Measurements from ENCODE around the gene SCAPER. TPM values are rescaled to one million over a fixed set of nuclear protein-coding genes. Genes with fewer than 3 reads are reported as not detected.

The SCAPER gene
- total and polyA plus RNA-seq, 2 donors (not counting 1 experiment from before 2014, with no cell fraction given) = 8.3 to 61.6 TPM

DNA sequence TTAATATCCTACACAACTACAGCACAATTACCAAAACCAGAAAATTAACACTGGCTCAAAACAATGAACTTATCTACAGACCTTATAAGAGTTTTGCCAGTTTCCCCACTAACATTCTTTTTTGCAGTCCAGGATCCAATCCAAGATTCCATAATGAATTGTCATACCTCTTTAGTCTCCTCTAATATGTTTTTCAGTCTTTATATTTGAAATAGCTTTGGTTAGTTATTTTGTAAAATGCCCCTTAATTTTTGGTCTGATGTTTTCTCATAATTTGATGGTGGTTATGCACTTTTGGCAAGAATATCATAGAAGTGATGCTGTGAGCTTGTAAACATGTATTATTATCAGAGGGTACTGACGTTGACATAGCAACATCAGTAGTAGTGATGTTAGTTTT lies 444.3 kb downstream of the SCAPER start:
- CTCF ChIA-PET = no interaction called here
- Histone ChIP-seq H3K9ac (ENCODE audit: low read length) (no peak overlapping the region), H3K4me1 (ENCODE audit: control insufficient read depth in 2 of 2, insufficient read depth in 2 of 2, low read length in 2 of 2) (no peaks in the 10 kb centered on the region), H3K27me3 (replicated peaks in 1 of 4; ENCODE audit: control extremely low read depth in 1 of 4, control insufficient read depth in 3 of 4, insufficient read depth in 4 of 4, low read length in 3 of 4) (no peaks in the 10 kb centered on the region), H4K20me1 (ENCODE audit: control insufficient read depth, insufficient read depth, low read length, poor library complexity, severe bottlenecking) (no peaks in the 10 kb centered on the region), H3K79me2 (ENCODE audit: control insufficient read depth, insufficient read depth, low read length) (no peaks in the 10 kb centered on the region), H3K27ac (ENCODE audit: low read length in 2 of 2) (no peak overlapping the region), H3K4me3 (ENCODE audit: control extremely low read depth in 1 of 5, extremely low read depth in 1 of 5, insufficient read depth in 1 of 5, low read depth in 2 of 5, low read length in 4 of 5) (no peak overlapping the region), H3K36me3 (replicated peaks in 1 of 2; ENCODE audit: control extremely low read depth in 1 of 2, control insufficient read depth in 1 of 2, extremely low read depth in 1 of 2, insufficient read depth in 2 of 2, low read length in 1 of 2) (peaks cover 0 to 2% of the 10 kb centered on the region in 2 experiments), H2AFZ (ENCODE audit: insufficient read depth, low read depth, low read length, poor library complexity, severe bottlenecking) (no peak overlapping the region), H3K9me3 (ENCODE audit: control extremely low read depth in 1 of 3, control insufficient read depth in 2 of 3, insufficient read depth in 1 of 3, low read length in 2 of 3) (peaks cover 2 to 6% (median 4%) of the 10 kb centered on the region in 3 donors), H3K4me2 (replicated peaks; ENCODE audit: low read depth, low read length, poor library complexity, severe bottlenecking) (no peak overlapping the region)
- H3K27me3 Mint-ChIP-seq = no peaks in the 10 kb centered on the region
- ATAC-seq (ENCODE audit: low read depth) (no peak), DNase-seq (no peak)
- TF ChIP-seq EZH2 (IDR thresholded peaks at IDR 0.05; ENCODE audit: borderline replicate concordance, insufficient read depth, low read depth, low read length, poor library complexity, severe bottlenecking) = no peak
- TF ChIP-seq, protein P1, sequence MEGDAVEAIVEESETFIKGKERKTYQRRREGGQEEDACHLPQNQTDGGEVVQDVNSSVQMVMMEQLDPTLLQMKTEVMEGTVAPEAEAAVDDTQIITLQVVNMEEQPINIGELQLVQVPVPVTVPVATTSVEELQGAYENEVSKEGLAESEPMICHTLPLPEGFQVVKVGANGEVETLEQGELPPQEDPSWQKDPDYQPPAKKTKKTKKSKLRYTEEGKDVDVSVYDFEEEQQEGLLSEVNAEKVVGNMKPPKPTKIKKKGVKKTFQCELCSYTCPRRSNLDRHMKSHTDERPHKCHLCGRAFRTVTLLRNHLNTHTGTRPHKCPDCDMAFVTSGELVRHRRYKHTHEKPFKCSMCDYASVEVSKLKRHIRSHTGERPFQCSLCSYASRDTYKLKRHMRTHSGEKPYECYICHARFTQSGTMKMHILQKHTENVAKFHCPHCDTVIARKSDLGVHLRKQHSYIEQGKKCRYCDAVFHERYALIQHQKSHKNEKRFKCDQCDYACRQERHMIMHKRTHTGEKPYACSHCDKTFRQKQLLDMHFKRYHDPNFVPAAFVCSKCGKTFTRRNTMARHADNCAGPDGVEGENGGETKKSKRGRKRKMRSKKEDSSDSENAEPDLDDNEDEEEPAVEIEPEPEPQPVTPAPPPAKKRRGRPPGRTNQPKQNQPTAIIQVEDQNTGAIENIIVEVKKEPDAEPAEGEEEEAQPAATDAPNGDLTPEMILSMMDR (IDR thresholded peaks at IDR 0.05) = no peak
- intact Hi-C loops (cut with micrococcal nuclease) = no loop called here
- no peaks in the 10 kb centered on the region for H3K4me1 Mint-ChIP-seq
- H3K9me3 Mint-ChIP-seq (ENCODE audit: insufficient read depth) = peaks cover 4% of the 10 kb centered on the region
- H3K4me3 Mint-ChIP-seq = no peak overlapping the region
- no CpG with 5 or more reads among the region's 1 CpG for WGBS (ENCODE audit: insufficient coverage)
- POLR2A ChIA-PET = interaction anchor here (0.7 kb wide), 1 partner anchor 418 kb away, joined by 4 read pairs; no protein-coding TSS in a partner anchor
- no peak overlapping the region for H3K27ac Mint-ChIP-seq

DNA sequence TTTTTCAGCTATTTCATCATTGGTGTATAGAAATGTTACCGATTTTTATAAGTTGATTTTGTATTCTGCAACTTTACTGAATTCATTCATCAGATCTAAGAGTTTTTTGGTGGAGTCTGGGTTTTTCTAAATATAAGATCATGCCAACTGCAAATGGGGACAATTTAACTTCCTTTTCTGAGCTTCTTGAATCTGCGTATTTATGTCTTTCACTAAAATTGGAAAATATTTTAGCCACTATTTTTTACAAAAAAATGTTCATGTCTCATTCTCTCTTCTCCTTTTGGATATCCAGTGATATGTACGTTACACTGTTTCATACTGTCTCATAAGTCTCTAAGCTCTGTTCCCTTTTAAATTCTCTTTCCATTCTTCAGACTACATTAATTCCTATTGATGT lies 444.8 kb downstream of the SCAPER start:
- TF ChIP-seq EZH2 (IDR thresholded peaks at IDR 0.05; ENCODE audit: borderline replicate concordance, insufficient read depth, low read depth, low read length, poor library complexity, severe bottlenecking) = no peak
- TF ChIP-seq, protein P1 (IDR thresholded peaks at IDR 0.05) = no peak
- 90% methylated on average over 1 of the region's 3 CpGs for WGBS (ENCODE audit: insufficient coverage)
- Histone ChIP-seq H3K4me1 (ENCODE audit: control insufficient read depth in 2 of 2, insufficient read depth in 2 of 2, low read length in 2 of 2) (no peaks in the 10 kb centered on the region), H3K36me3 (replicated peaks in 1 of 2; ENCODE audit: control extremely low read depth in 1 of 2, control insufficient read depth in 1 of 2, extremely low read depth in 1 of 2, insufficient read depth in 2 of 2, low read length in 1 of 2) (peaks cover 0 to 2% of the 10 kb centered on the region in 2 experiments), H4K20me1 (ENCODE audit: control insufficient read depth, insufficient read depth, low read length, poor library complexity, severe bottlenecking) (no peaks in the 10 kb centered on the region), H3K27me3 (replicated peaks in 1 of 4; ENCODE audit: control extremely low read depth in 1 of 4, control insufficient read depth in 3 of 4, insufficient read depth in 4 of 4, low read length in 3 of 4) (no peaks in the 10 kb centered on the region), H2AFZ (ENCODE audit: insufficient read depth, low read depth, low read length, poor library complexity, severe bottlenecking) (no peak overlapping the region), H3K4me3 (ENCODE audit: control extremely low read depth in 1 of 5, extremely low read depth in 1 of 5, insufficient read depth in 1 of 5, low read depth in 2 of 5, low read length in 4 of 5) (no peak overlapping the region), H3K4me2 (replicated peaks; ENCODE audit: low read depth, low read length, poor library complexity, severe bottlenecking) (no peak overlapping the region), H3K79me2 (ENCODE audit: control insufficient read depth, insufficient read depth, low read length) (no peaks in the 10 kb centered on the region), H3K27ac (ENCODE audit: low read length in 2 of 2) (no peak overlapping the region), H3K9me3 (ENCODE audit: control extremely low read depth in 1 of 3, control insufficient read depth in 2 of 3, insufficient read depth in 1 of 3, low read length in 2 of 3) (peaks cover 2% of the 10 kb centered on the region in 3 donors), H3K9ac (ENCODE audit: low read length) (no peak overlapping the region)
- H3K4me1 Mint-ChIP-seq = no peaks in the 10 kb centered on the region
- no peak for DNase-seq
- H3K27me3 Mint-ChIP-seq = no peaks in the 10 kb centered on the region
- no peak for ATAC-seq (ENCODE audit: low read depth)
- ChIA-PET CTCF (no interaction called here), POLR2A (no interaction called here)
- H3K9me3 Mint-ChIP-seq (ENCODE audit: insufficient read depth) = peaks cover 2% of the 10 kb centered on the region
- H3K27ac Mint-ChIP-seq = no peak overlapping the region
- intact Hi-C loops (cut with micrococcal nuclease) = no loop called here
- H3K4me3 Mint-ChIP-seq = no peak overlapping the region
